Endometrial microvascular endothelial cells (primary cell): ENCODE data around the gene TBC1D7. TPM values are rescaled to one million over a fixed set of nuclear protein-coding genes. Genes with fewer than 3 reads are reported as not detected.

Experiments
- in situ Hi-C: cut with HindIII; loops from 2 replicates; pipeline ENCODE4 v1.10.0; 2017; ENCODE audit warnings: low sequenced_read_pairs, low pct_unique_long_range_greater_than_20kb; ENCODE audit errors: inconsistent ontology term
- total RNA-seq: library from RNA; depleted of rRNA; stranded (reverse); fragments of >200 nt; gene quantifications from one replicate; pipeline ENCODE4 v1.2.3, GENCODE V29; 2015; ENCODE audit errors: inconsistent ontology term

Gene TBC1D7
- total RNA-seq, 1 donor from 2014 or later, result 10.3 TPM

DNA sequence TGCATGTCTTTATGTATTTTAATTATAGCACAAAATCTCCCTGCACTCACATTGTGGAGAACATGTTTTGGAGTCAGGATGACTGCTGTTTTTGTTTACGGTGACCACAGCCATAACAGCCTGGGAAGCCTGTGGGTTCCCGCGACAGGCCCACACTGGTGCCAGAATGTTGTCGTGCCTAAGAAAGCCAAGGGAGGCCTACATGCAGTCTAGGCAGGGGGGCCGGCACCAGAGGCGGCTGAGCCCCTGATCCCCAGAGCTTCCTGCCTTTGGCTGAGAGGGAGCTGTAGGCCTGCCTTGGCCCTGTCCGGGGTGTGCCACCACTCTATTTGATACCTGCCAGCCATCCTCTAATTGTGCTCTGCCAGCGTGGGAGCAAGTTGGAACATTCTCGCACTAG lies 46.7 kb downstream of the TBC1D7 start:
- in situ Hi-C loops, result no loop called here

DNA sequence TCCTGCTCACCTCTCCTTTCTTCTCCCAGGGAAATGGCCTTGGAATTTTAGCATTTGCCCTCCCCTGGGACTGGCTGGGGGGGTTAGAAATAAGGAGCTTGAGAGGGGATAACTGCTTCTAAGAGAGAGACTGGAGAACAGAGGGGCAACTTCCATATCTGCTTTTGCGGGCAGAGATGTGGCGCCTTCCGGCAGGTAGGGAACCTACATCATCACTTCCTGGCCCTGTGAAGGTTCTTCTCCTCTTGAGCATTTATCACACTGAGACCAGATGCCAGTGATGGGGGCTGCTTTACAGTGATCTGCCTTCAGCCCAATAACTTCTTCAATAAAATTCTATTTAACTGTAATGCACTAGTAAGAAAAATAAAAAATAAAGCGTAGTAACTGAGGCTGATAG lies 48.1 kb downstream of the TBC1D7 start:
- in situ Hi-C loops, result no loop called here

DNA sequence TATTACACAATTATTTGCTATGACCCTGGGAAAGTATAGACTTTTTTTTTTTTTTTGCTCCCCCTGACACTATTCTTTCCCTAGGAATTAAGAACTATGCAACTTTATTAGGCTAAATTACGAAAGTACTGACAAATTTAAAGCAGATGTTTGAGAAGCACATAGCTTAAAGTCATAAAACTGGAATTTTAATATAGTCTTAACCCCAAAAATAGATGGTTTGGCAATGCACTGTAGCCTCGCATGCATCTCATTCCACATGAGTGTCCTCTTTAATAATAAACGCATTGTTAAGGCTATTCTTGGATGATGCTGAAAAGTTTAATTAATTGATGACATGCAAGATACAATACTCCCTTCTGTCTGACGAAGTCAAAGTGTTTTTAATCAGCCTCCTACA lies 49.3 kb downstream of the TBC1D7 start:
- in situ Hi-C loops, result no loop called here

DNA sequence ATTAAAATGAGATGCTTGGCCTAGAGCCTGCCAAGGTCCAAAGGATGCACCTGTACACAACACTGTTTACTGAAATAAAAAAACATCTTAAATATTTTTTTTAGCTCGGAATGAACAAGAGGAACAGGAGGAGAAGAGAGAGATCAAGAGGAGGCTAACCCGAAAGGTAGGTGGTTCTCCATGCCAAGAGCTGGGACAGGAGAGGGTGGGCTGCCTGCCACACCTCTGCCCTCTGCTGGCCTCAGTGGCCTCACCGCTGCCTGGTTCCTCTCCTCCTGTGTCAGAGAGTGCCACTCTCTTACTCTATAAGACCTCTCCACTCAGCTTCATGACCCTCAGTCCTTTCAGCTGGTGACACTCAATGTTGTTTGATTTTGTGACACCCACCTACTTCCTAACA lies 50.2 kb downstream of the TBC1D7 start:
- in situ Hi-C loops, result no loop called here

DNA sequence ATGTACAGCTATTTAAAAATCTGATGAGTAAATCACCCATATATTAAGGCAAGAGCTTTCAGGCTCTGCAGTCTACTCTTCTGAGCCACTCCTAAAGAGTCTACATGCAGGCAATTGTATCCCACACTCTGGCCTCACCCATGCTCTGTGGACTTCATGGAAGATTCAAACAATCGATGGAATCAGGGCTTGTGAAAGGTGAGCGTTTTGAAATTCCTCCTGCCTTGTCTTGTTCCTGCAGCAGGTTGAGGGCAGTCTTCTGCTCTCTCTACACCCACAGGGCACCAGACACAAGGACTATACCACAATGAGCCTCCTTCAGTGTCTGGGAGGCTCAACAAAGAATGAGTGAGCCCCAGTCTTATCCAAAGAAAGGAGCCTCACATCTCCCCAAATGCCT lies 51.1 kb downstream of the TBC1D7 start:
- in situ Hi-C loops, result no loop called here

DNA sequence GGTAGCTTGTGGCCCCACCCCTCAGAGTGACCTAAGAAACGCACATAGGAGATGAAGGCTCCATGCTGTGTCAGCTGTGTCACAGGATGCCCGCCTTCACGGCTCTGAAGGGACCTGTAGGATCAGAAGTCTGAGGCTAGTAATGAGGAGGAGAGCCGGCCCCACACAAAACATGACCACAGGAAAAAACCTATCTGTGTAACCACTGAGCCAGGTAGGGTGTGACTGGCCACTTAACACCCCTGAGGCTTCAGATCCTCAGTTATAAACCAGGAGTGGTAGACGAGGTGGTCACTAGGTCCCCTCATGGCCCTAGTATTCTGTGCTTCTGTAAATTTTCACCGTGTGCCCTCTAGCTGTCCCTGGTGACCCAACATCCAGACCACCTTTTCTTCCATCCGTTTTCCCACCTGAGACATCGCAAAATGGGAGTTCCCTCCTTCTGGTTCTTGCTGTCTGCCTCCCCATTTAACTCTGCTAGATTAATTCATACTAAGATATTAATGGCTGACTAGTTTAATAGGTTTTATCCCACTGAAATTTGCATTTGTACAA lies 52.8 kb downstream of the TBC1D7 start:
- in situ Hi-C loops, result no loop called here

DNA sequence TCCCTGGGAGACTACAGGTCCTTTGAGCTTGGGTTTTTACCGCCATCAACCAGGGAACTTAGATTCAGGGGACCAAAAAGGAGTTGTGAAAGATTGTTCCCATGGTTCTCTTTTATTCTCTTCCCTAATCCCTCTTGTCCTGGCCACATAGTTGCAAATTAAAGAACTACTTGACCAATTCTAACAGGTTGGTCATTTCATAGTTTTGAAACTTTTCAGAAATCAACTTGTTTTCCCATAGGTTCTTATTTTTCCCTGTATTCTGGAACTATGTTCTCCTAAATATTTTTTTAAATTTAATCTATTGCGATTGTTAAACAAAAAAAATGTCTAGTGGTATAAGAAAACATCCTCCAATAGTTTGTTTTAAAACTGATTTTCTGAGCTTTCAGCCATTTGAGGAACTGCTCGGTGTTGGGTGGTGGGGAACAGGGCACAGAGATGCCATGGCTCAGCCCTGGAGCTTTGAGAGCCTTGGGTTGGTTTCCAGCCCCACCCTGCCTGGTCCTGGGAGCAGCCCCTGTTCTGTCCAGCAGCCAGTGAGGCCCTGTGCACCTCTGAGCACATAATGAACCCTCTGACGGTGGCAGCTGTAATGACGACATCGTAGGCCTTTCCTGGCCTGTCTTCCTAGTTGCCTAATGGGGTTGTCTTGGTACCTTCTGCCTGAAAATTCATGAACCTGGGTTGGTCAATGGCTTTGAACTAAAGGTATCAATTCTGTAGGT lies 53.5 kb downstream of the TBC1D7 start:
- in situ Hi-C loops, result no loop called here

DNA sequence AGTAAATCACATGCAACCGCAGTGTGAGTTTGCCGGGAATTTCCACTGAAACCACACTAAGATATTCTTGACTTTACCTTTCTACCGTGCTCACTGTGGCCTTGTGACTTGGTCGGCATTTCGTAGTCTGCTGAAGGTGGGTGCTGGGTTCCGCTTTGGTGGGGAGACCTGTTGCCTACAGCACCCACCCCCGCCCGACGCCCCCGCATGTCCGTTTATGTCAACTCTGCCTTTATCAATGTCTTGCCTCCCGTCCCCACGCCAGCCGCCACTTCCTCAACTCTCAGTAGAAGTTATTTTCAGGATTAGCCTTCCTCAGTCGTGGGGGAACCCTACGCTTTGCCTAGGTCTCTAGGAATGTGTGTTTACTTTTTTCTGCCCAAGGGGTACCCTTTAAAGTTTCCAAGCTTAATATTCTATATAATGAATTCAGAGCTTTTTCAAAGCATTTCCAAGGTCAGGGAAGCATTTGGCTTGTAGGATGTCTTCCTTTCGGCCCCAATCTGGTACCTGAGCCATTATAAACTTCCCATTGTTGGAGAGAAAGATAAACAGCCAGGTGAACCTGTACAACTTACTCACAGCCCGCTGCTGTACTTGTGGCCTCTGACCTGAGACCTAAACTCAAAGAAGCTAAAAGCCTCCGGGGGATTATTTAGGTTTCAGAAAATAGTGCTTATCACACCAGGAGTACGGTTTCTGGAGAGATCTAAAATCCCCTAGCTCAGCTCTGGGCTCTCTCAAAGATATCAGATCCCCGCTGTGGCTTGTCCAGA lies 54.2 kb downstream of the TBC1D7 start:
- in situ Hi-C loops, result no loop called here

DNA sequence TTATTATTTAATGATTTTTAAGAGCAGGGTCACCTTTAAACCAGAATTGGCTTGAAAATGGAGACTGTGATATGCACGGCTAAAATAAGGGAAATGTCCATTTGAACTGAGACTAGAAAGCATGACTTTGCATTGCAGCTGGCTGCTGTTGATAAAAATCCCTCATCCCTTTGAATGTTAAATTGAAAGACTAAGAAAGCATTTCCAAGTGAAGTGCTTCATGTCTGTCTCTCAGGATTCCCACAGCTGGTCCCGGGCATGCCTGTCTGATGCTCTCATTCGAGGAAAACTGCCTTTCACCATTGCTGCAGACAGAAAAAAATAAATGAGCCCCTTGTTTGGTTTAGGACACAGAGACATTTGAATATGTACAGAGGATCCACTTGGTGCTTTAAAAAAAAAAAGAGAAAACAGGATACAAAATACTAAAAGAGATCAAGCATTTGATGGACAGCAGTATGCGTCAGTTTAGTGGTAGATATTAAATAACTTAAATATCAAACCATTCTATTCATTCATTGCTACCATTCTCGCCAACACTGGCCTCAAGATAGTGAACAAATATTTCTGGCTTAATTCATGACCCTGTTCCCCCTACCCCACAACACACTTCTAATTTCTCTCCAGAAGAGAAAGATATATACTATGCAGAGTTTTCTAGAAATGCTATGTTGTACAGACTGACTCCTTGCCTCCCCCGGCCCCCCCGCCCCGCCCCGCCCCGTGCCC lies 55.0 kb downstream of the TBC1D7 start:
- in situ Hi-C loops, result no loop called here

DNA sequence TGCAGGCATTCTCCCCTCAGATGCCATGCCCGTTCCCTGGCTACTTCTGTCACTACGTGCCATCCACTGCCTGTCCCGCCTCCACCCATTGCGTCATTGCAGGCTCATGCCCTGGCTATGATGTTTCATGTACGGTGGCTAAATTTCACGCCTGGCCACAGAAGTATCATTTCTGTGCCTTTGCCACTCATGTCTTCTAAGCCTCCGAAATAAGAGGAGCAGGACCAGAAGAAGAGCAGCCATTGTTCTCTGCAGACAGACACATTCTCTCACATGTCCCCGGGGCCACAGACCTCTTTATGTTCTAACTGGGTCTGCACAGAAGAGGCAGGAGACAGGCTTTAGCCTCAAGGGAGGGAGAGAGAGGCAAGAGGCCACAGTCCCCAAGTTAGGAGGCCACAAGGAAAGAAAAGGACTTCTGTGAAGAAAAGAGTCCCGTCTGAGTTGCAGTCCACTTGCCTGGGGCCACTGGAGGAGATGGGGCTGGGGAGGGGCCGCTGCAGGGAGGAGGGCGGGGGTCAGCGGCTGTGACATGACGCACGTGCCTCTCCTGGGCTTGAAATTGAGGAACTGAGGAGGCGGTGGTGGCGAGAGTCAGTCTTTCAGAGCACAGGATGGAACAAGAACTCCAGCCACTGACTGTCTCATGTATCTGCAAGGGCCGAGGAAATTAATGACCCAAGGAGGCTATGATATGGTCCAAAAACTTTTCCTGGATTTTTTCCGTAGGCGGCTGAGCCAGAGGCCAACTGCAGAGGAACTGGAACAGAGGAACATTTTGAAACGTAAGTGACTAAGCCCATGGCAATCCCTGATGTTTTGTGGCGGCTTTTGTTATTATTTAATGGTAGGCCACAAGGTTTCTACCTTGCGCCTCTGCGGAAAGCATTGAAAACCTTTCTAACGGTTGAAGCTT lies 55.9 kb downstream of the TBC1D7 start:
- in situ Hi-C loops, result no loop called here

DNA sequence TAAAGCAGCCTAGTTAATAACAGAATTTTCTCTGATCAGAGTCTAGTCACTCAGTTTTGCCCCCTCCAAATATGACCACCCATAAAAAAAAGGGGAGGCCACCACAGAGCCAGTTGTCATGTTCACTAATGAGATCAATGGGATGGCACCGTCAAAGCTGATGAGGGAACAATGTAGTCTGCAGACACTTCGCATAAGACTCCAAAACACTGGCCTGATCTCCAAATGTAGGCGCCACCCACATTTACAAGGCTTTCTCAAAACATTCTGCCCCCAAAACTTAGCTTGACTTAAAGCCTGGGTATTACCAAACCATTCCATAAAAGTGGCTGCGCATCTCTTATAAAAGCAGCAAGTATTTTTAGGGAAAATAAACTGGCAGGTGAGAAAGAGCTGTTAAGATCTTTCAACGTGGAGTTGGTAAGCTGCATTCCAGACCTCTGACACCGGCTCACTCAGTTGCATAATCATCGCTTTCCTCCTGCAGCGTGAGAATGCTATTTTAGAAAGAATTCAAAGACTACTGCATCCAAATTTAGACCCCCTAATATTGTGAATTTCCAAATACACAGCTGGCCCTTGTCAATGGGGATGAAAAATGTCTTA lies 59.3 kb downstream of the TBC1D7 start:
- in situ Hi-C loops, result no loop called here

DNA sequence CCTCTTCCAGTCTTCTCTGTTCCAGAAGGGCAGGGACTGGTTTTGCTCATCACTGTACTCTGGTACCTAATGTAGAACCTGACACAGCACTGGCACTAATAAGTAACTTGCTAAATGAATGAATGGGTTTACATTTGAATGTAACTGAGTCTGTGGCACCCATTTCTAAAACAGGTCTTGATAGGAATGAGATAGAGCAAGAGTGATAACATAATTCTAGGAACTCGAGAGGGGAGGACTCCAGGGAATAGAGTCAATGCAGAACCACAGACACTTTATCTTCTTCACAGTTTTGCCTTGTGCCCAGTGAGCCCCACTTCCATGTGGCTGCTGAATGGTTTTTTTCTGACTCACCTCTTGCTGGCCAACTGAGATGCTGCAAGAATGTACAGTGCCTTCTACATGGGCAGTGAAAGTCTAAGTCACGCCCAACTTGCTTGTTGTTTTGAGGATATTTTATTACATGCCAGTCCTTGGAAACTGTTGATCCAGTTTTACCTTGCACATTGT lies 61.1 kb downstream of the TBC1D7 start:
- in situ Hi-C loops, result no loop called here

DNA sequence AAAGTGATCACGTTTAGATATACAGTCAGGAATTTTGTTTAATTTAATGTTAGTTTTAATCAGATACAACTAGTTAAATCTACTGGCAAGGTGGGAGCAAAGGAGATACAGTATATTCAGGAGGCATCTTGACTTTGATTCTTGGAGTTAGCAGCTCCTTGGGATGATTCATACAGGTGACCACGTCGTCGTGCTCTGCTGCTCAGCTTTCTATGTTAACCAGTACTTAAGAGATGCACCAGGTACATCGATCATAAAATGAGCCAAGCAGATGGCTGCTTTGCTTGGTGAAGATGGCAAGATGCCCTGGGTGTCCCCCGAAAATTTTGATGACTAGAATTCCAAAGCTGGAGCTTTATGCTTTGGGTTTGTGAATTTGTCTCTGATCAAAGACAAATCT lies 64.7 kb downstream of the TBC1D7 start:
- in situ Hi-C loops, result no loop called here

DNA sequence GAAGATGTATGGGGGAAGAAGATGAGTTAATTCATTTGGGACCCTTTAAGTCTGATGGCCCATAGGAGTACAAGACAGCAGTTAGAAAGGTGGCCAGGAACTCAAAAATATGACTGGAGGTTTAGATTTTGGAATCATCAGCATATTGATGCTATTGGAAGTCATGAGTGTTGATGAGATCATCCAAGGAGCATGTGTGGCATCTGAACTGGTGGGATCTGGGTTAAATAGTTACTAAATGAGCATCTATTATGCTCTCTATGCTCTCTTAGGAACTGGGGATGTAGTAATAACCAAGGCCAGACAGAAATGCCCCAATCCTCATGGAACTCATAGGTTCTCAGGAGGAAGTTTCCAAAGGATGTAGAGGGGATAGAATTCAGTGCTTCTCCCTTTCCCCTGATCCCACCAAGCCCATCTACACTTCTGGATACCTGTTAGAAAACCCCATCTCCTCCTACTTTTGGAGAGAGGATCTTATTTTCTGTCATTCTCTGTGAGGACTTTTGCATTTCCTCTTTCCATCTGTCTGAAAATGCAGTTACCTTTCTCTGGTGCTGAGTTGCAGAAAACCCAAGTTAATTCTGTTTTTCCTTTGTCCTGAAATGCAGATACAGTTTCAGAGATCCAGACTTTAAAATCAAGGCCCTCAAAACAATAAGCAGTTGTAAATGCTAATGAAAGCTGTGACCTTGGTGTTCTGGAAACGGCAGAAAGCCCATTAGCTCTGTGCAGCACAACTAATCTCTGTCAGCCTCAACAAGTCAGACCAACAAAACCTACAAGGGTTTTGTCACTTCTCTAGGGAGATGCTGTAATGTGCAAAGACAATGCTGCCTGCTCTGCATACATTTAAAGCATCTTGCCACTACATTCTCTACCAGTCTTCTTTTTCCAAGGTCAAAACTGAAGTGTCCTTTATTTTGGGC lies 65.8 kb downstream of the TBC1D7 start:
- in situ Hi-C loops, result no loop called here

DNA sequence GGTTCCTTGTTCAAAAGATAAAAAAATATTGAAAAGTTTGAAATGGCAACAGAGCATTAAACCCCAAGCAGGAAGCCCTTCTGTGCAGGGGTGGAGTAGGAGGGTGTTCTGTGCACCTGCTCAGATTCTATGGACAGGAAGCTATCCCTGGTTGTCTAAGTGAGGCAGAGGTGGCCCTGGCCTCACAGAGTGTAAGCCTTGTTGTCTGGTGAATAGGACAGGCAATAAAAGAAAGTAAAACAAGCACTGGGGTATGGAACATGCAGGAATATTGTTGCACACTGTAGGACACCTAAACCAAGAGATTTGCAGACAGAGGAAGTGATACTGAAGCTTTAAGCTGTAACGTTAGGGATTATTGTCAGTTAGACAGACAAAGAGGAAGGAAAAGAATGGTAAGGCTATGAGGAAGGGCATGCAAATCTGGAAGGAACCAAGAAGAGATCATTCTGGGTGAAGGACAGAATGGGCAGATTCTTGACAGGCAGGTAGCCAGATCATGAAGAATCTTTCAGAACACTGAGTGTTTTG lies 66.8 kb downstream of the TBC1D7 start:
- in situ Hi-C loops, result no loop called here

DNA sequence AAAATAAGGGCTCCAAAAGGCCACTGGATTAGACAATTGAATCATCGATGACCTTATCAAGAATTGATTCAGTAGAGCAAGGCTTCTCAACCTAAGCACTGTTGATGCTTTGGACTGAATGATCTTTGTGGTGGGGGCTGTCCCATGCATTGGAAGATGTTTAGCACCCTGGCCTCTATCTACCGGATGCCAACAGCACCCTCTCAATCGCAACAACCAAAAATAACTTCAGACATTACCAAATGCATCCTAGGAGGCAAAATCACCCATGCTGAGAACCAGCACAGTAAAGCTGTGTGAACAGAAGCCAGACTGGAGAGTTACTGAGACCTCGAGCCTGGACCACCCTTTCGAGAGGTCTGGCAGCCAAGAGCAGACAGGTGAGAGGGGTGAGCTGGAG lies 67.5 kb downstream of the TBC1D7 start:
- in situ Hi-C loops, result no loop called here

DNA sequence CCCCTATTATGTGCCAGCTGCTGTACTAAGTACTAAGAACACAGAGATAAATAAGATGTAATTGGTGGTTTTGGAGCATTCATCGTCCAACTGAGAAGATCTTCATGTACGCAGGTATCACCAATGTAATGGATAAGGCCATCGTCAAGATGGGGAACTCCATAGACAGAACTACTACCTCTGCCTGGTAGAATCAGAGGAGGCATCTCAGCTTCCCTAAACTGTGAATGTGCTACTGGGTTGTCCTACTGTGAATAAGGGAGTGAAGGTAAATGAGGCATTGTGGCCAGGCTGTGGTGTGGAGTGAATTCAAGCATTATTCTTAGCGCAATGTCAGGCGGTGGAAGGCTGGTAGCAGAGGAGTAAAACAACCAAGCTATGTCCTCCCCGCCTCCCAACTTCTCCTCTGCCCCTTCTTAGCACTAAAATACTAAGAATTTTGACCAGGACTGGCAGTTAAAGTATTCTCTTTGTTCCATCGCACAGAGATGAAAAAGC lies 68.2 kb downstream of the TBC1D7 start:
- in situ Hi-C loops, result no loop called here
